Stimulated activated CD8-positive, alpha-beta memory T cell treated with anti-CD3 and anti-CD28 coated beads, Interleukin-7, amount 100 ng/mL, for 24 hours (primary cell): Measurements from ENCODE around the gene ABCA7.

Experiments
- DNase-seq: peaks from one replicate; pipeline ENCODE4 v3.0.0-alpha.2; 2020; ENCODE audit warnings: low read depth

Gene ABCA7

DNA sequence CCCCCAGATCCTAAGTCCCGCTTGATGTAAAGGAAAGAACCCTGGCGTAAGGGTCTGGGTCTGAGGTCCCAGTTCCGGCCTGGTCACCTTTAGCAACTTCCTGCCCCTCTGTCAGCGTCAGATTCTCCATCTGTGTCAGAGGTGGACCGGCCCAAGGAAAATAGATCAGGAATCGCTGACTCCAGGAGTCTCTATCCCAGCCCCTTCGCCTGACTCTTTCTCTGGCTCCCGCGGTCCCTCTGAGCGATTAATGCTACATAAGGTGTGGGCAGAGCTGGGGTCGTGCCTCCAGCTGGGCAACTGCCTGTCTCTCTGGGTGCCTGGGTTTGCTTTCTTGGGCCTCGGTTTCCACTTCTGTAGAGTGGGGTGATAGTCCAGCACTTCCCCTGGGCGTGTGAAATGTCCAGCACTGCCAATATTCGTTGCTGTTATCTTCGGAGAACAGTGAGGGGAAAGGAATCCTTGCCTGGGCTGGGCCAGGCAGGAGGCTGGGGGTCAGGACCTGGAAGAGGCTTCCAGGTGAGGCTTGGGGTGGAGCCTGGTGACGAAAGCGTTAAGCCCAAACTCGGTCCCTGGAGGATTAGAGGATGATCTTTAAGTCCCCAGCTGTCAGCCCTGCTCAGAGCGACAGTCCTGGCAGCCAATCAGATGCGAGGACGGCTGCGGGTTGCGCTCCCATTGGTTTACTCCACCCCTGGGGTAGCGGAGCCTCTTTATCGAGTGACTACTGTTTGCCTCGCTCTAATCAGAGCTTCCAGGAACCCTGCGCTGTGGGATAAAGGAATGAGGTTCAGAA lies 767 bp downstream of the ABCA7 start:
- peak; percentile 83 for DNase-seq

DNA sequence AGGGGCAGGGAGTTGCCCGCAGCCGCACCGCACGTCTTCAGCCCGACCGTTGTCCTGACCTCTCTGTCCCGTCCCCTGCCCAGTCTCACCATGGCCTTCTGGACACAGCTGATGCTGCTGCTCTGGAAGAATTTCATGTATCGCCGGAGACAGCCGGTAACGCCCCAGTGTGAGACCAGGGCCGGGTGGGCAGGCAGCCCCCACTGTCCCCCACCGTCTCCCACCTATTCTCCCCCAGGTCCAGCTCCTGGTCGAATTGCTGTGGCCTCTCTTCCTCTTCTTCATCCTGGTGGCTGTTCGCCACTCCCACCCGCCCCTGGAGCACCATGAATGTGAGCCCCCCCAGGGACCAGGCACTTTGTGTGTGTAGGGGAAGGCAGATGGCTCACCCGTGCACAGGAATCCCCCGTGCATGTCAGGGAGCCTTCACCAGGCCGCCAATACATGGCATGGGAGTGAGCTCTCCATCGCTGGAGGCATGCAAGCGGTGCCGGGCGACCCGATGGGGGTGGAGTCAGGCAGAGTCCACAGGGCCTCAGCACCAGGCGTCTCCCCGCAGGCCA lies 1.4 kb downstream of the ABCA7 start:
- no peak for DNase-seq

GRCh38 chr19:1041835-1042685 lies 2.2 kb downstream of the ABCA7 start:
- DNase-seq = no peak

- no peak for DNase-seq
Observed at GRCh38 chr19:1042689-1043511, 3.0 kb downstream of the ABCA7 start.

- DNase-seq = no peak
Observed at GRCh38 chr19:1045247-1045603, 5.3 kb downstream of the ABCA7 start.

DNA sequence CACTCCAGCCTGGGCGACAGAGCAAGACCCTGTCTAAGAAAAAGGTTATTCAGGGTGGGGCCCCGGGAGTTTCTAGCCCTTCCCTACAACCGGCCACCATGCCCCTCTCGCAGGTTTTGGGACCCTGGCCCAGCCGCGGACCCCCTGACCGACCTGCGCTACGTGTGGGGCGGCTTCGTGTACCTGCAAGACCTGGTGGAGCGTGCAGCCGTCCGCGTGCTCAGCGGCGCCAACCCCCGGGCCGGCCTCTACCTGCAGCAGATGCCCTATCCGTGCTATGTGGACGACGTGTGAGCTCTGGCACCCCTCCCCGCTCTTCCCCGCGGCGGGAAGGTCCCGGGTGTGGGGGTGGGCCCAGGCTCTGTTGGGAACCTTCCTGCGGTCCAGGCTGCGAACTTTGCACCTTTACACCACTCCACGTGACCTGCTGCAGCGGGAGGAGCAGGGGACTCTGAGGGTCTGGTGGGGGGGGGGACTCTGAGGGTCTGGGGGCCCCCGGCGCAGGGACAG lies 6.3 kb downstream of the ABCA7 start:
- no peak for DNase-seq

- no peak for DNase-seq
Observed at GRCh38 chr19:1046836-1047695, 7.2 kb downstream of the ABCA7 start.

GRCh38 chr19:1047696-1048147 lies 7.8 kb downstream of the ABCA7 start:
- no peak for DNase-seq

GRCh38 chr19:1049106-1049505 lies 9.2 kb downstream of the ABCA7 start:
- DNase-seq = no peak

- DNase-seq = no peak
Observed at GRCh38 chr19:1049800-1050199, 9.9 kb downstream of the ABCA7 start.

- no peak for DNase-seq
Observed at GRCh38 chr19:1050989-1051788, 11.3 kb downstream of the ABCA7 start.

DNA sequence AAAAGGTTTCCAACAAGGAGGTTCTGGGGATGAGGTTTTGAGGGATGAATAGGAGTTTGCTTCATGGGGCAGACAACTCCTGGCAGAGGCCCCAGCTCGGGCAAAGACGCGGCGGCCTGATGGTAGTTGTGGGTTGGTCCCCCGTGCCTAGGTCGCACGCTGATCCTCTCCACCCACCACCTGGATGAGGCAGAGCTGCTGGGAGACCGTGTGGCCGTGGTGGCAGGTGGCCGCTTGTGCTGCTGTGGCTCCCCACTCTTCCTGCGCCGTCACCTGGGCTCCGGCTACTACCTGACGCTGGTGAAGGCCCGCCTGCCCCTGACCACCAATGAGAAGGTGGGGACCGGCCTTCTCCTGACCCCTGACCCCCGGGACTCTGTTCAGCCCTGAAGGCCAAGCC lies 11.9 kb downstream of the ABCA7 start:
- no peak for DNase-seq

DNA sequence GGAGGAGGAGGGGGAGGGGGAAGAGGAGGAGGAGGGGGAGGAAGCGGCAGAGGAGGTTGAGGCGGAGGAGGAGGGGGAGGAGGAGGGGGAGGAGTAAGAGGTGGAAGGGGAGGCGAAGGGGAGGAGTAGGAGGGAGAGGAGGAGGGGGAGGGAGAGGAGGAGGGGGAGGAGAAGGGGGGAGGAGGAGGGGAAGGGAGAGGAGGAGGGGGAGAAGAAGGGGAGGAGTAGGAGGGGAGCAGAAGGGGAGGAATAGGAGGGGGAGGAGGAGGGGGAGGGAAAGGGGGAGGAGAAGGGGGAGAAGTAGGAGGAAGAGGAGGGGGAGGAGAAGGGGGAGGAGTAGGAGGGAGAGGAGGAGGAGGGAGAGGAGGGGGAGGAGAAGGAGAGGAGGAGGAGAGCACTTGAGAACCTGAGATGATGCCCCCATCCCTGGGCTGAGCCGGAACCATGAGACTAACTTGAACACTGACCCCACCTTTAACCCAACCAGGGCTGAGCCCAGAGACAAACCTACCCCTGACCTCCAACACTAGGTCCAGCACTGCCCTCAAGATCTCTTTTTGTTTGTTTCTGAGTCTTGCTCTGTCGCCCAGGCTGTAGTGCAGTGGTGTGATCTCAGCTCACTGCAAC lies 12.6 kb downstream of the ABCA7 start:
- DNase-seq = no peak

DNA sequence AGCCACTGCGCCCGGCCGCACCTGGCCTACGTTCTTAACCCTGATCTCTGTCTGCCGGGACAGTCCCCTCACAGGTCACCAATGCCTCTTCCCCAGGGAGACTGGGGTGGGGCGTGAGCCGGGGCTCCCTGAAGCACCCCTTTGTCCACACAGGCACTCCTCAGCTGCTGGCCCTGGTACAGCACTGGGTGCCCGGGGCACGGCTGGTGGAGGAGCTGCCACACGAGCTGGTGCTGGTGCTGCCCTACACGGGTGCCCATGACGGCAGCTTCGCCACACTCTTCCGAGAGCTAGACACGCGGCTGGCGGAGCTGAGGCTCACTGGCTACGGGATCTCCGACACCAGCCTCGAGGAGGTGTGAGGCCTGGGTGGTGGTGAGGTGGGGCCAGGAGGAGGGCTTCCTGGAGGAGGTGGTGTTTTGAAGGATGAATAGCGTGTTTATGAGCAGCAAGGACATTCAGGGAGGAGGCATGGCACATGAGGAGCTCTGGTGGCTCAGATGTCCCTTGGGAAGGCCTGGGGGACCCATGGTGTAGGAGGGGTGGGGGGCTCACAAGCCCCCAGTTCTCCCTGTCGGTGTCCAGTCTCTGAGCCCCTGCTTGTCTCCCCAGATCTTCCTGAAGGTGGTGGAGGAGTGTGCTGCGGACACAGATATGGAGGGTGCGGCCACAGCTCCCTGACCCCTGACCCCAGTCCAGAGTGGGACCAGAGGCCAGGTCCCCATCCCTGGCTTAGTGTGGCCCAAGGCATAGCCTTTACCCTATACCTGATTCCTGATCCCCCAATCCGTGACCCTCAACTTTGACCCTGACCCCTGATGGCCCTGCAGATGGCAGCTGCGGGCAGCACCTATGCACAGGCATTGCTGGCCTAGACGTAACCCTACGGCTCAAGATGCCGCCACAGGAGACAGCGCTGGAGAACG lies 13.5 kb downstream of the ABCA7 start:
- no peak for DNase-seq

DNA sequence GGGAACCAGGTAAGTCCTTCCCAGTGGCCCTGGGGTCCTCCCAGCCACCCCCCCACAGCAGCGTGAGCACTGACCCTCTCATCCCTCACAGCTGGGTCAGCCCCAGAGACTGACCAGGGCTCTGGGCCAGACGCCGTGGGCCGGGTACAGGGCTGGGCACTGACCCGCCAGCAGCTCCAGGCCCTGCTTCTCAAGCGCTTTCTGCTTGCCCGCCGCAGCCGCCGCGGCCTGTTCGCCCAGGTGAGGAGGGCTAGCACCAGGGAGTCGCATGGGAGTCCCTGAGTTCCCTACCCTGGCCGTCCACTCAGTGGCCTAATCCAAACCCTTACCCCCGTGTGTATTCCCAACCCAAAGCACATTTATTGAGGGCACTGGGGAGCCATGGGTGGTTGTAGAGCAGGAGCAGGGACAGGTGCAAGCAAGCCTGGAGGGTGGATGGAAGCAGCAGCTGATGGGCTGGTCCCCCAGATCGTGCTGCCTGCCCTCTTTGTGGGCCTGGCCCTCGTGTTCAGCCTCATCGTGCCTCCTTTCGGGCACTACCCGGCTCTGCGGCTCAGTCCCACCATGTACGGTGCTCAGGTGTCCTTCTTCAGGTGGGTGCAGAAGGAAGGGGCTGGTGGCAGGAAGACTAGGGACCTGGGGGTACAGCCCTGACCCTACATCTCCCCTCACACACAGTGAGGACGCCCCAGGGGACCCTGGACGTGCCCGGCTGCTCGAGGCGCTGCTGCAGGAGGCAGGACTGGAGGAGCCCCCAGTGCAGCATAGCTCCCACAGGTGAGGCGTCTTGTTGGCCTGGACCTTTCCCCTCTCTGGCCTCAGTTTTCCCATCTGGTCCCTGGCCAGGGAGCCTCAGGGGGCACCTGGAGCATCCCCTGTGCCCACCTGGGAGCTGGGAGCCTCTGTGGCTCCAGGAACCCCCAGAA lies 14.5 kb downstream of the ABCA7 start:
- DNase-seq = no peak

- no peak for DNase-seq
Observed at GRCh38 chr19:1055028-1055425, 15.1 kb downstream of the ABCA7 start.

GRCh38 chr19:1055886-1056620 lies 16.1 kb downstream of the ABCA7 start:
- no peak for DNase-seq
